ENCODE measurements around the gene TRRAP.

GRCh38 chr7:98945852-98946251 lies 67.5 kb downstream of the TRRAP start:
- TF ChIP-seq USF2 (IDR thresholded peaks at IDR 0.05; ENCODE audit: low read length) = no peak
- TF ChIP-seq POLR2AphosphoS5 (IDR thresholded peaks at IDR 0.05; ENCODE audit: low read depth, low read length) = no peak
- no peak for TF ChIP-seq EP300 (IDR thresholded peaks at IDR 0.05; ENCODE audit: borderline replicate concordance in 1 of 2, low read depth in 2 of 2, low read length in 2 of 2)
- no peak for TF ChIP-seq TCF12 (IDR thresholded peaks at IDR 0.05; ENCODE audit: low read depth, low read length)
- no peak for TF ChIP-seq KDM1A (IDR thresholded peaks at IDR 0.05; ENCODE audit: borderline replicate concordance, low read length)
- no peak for TF ChIP-seq CTCF (IDR thresholded peaks at IDR 0.05; ENCODE audit: control extremely low read depth in 1 of 3, insufficient read depth in 1 of 3, low read depth in 1 of 3, low read length in 3 of 3)
- TF ChIP-seq GABPA (IDR thresholded peaks at IDR 0.05; ENCODE audit: borderline replicate concordance, insufficient read depth, low read length) = no peak
- TF ChIP-seq, protein P1, sequence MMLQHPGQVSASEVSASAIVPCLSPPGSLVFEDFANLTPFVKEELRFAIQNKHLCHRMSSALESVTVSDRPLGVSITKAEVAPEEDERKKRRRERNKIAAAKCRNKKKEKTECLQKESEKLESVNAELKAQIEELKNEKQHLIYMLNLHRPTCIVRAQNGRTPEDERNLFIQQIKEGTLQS (IDR thresholded peaks at IDR 0.05; ENCODE audit: insufficient read depth, low read depth, low read length) = no peak
- no peak for TF ChIP-seq POLR2A (IDR thresholded peaks at IDR 0.05; ENCODE audit: control extremely low read depth in 1 of 2, low read depth in 2 of 2, low read length in 2 of 2)
- TF ChIP-seq HDAC2 (IDR thresholded peaks at IDR 0.05; ENCODE audit: borderline replicate concordance in 1 of 2, low read depth in 2 of 2, low read length in 2 of 2) = no peak
- no peak for TF ChIP-seq SP1 (IDR thresholded peaks at IDR 0.05; ENCODE audit: low read depth, low read length)
- TF ChIP-seq GTF2F1 (IDR thresholded peaks at IDR 0.05; ENCODE audit: borderline replicate concordance, low read depth, low read length) = no peak

Measured in H1 (cell line).